Brain pericyte (primary cell): Measurements from ENCODE around the gene JPH3.

ENCODE experiments used
- DNase-seq: peaks from one replicate; pipeline ENCODE4 v3.0.0-alpha.2; 2012; ENCODE audit warnings: low read depth, low spot score

JPH3 gene

DNA sequence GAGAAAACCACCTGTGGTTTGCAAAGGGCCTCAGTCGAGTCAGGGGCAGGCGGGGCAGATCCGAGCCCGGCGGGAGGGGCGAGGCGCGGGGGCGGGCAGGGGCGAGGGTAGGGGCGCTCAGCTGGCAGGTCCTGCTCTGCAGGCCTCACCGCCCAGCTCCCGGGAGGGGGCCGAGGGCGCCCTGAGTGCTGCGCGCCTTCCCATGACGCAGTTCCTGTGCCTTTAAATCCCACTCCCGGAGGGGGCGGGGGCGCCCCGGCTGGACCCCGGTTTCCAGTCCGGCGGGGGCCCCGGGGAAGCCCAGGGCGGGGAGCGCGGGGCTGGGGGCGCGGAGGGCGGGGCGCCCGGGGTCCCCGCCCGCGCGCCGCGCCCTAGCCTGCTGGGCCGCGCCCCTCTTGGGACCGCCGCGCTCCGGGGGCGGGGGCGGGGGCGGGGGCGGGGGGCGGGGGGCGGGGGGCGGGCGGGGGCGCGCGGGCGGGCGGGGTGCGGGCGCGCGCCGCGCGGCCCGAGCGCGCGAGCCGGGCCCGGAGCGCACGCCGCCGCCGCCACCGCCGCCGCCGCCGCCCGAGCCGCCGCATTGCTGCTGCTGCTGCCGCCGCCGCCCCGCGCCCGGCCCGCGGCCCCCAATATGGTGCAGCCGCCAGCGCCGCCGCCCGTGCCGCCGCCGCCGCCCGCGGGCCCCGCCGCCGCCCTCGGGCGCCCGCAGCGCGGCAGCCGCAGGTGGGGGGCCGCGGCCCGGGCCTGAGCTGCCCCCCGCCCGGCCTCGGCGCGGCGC, at the start of gene JPH3:
TSS of gene JPH3 (plus strand) at position 508 of the 775 bp plus-strand sequence. CDS start 639 bp downstream, outside the sequence.
- DNase-seq, result no peak

DNA sequence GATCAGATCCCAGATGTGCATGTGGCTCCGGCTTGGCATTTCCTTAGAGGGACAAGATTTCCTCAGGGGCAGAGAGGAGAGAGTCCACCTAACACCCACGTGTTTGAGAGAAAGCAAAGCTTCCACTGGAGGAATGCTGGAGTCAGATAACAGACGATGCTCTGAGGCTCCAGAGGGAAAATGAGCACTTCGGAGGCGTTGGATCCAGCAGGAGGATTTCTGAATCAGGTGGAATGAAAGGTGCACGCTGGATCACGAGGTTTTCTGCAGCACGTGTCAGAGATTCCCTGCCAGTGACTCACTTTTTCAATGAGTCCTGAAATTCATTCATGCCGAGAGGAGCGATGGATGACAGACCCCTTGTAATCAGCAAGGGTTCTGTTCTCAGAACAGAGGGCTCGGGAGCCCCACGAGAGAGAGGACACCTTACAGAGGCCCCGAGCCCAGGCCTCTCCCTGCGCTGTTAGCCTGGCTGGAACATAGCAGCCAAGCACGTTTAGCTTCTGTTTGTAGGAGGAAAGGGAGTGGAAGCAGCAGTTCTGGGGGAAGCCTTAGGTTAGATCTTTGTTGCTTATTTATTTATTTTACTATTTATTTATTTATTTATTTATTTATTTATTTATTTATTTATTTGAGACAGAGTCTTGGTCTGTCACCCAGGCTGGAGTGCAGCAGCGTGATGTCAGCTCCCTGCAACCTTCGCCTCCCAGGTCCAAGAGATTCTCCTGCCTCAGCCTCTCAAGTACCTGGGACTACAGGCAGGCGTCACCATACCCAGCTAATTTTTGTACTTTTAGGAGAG, 49.3 kb upstream of the JPH3 start:
- no peak for DNase-seq

DNA sequence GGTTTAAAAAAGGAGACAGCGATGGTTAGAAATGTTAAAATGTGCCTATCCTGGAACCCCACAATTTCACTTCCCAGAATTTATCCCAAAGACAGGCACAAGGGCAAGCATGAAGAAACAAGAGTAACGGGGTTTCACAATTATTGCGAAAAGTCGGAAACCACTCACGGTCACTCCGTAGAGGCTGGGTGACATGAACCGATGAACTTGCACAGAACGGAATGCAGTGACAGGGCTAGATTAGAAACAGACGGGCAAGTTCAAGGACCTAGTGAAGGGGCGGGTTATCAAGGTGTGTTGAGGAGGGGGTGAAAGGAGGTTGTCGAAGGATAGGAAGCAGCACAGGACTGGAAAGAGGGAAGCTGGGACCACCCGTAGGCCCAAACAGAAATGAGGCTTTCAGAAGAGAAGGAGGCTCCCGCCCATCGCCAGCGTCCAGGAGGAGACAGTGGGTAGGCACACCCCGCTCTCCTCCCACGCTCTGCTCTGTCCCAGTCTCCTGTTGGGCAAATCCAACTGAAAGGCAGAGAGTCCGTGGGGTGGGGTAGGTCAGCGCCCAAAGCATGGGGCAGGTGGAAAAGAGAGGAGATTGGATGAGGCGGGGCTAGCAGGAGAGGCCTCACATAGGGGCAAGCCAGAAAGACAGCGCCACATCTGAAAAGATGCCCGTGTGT, 47.4 kb upstream of the JPH3 start:
- DNase-seq, result no peak

DNA sequence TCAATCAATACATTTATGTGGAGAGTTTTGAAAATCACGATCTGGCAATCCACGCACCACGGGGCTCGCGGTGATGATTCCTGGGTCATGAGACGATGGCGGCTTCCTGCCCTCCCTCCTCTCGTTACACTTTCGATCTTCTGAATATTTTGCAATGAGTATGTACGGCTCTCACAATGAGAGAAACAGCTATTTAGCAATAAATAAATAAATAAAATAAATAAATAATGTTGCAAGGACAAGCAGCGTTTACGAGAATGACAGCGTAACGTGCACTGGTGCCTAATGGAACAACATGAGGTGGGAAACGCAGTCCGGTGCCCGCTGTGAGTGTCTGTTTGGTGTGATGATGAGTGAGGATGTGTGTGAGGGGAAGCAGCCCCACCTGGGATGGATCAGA, 46.7 kb upstream of the JPH3 start:
- DNase-seq, result no peak

DNA sequence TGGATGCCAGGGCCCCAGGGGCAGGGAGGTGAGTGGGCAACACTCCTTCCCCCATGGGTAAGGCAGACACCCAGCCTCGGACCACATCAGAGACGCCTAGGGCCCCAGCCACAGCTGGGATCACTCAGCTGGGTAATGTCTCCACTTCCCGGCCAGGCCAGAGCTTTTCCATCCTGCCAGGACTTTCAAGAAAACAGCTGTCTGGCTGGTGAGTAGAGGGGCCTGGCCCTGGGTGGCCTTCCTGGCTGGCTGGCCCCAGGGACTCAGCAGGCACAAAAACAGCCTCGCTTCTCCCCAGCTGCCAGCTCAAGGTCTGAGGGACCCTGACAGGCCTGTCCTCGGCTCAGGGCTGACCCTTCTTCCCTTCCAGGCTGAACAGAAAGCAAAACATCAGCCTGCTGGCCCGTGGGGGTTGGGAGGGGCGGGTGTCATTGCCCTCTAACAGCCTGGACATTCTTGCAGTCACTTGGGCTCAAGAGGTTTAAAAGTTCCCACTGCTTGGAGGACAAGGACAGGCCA, 45.3 kb upstream of the JPH3 start:
- no peak for DNase-seq

DNA sequence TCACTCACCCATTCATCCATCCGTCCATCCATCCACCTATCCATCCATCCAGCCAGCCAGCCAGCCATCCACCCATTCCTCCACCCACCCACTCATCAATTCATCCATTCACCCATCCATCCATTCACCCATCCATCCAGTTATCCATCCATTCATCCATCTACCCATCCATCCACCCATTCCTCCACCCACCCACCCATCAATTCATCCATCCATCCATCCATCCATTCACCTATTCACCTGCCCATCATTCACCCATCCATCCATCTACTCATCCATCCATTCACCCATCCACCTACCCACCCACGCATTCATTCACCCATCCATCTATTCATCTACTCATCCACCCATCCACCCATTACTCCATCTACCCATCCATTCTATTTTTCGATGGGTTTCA, 43.6 kb upstream of the JPH3 start:
- no peak for DNase-seq

DNA sequence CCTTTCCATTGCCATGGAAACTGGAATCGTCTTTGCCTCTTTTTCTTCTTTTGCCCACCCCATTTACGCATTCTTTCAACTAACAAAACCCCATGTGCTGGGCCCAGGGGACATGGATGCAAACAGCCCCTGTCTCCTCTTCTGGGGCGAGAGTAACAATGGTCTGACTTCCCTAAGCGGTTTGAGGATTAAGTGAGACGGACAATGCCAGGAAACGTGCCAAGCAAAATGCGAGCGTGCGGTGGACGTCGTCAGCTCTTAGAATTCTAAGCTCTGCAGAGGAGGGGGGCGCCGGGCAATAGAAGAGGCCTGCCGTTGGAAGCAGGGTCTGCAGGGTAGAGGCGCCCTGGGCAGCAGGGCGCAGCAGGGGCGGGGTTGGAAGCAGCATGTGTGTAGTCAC, 42.4 kb upstream of the JPH3 start:
- no peak for DNase-seq

DNA sequence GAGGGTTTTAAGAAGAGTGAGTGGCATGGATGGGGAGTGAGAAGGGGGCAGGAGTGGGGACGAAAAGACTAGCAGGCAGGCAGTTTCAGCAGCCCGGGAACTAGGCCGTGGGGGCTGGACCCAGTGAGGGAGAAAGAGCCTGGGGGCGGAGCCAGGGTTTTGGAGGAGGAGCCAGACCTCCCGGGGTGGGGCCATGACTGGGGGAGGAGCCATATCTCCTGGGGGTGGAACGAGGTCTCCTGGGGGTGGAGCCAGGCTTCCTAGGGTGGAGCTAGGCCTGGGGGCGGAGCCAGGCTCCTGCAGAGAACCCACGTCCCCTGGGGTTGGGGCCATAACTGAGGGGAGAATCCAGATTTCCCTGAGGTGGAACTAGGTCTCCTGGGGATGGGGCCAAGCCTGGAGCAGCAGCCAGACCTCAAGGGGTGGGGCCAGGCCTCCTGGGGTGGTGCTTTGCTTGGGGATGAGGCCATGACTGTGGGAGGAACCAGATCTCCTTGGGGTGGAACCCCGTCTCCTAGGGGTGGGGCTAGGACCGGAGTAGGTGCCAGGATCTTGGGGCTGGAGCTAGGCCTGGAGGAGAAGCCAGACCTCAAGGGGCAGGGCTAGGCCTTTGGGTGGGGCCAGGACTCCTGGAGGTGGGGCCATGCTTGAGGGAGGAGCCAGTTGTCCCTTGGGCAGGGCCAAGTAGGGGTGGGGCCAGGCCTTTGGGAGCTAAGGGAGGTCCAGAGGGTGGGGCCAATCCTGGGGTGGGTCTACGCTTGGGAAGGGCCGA, 41.7 kb upstream of the JPH3 start:
- no peak for DNase-seq

DNA sequence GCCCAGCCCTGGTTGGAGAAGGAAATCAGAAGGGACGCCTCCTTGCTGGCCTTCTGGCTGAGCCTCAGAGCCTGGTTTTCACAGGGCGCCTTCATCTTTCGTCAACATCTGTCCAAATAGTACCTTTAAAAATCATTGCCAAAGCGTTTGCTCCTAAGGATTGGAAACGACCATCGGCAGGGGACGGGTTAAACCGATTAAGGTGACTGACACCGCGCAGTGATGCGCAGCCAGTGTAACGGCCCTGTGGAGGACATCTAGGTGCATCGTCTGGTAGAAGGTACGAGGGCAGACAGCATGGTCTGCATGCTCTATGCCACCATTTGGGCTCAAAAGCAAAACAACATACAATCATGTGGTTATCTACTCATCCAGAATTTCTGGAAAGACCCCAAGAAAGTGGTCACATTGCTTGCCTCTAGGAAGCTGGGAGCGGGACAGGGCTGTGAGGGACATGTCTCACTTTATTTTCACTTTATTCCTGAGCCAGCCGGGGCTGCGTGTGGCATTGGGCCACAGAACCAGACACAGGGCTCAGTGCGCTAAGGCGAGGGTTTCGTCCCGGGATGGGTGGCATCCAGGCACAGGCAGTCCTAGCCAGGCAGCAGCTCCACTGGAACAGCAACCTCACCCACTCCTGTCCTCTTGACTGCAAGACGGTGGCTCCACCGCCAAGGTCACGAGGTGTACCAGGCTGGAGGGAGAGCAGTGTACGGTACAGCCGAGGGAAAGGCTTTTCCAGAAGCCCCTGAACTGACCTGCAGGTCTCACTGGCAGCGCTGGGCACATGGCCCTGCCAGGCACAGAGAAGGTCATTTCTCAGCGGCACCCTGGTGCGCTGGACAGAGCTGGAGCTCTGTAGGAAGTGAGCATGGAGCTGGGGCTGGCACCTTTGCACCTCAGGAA, 40.9 kb upstream of the JPH3 start:
- no peak for DNase-seq

DNA sequence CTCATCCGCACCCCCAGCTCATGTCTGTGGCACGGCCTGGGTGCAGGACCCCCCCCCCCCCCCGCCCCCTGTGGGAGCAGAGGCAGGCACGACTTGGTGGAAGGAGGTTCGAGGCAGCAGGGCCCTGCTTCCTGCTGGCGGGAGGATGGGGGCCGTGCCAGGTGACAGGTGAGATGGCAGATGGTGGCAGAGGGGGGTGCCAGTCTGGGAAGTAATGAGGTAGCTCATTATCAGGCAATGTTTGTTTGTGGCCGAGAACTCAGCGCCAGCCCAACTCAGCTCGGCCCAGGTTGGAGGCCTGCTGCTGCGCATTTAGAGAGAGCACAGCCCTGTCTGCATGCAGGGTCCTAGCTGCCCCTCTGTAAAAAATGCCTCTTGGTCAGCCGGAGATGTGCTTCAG, 40.1 kb upstream of the JPH3 start:
- no peak for DNase-seq

DNA sequence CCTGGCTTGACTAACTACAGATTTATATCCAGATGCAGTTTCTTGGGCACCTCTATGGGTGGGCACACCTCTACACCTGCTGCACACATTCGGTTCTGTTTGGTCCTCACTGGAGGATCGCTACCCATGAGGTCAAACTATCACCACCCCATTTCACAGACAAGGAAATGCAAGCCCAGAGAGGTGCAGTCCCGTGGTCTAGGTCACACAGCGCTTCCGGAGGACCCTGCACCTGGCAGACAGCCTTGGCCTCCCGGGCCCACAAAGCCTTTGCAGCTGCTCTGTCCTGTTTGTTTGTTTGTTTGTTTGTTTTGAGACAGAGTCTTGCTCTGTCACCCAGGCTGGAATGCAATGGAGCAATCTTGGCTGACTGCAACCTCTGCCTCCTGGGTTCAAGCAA, 39.3 kb upstream of the JPH3 start:
- no peak for DNase-seq

DNA sequence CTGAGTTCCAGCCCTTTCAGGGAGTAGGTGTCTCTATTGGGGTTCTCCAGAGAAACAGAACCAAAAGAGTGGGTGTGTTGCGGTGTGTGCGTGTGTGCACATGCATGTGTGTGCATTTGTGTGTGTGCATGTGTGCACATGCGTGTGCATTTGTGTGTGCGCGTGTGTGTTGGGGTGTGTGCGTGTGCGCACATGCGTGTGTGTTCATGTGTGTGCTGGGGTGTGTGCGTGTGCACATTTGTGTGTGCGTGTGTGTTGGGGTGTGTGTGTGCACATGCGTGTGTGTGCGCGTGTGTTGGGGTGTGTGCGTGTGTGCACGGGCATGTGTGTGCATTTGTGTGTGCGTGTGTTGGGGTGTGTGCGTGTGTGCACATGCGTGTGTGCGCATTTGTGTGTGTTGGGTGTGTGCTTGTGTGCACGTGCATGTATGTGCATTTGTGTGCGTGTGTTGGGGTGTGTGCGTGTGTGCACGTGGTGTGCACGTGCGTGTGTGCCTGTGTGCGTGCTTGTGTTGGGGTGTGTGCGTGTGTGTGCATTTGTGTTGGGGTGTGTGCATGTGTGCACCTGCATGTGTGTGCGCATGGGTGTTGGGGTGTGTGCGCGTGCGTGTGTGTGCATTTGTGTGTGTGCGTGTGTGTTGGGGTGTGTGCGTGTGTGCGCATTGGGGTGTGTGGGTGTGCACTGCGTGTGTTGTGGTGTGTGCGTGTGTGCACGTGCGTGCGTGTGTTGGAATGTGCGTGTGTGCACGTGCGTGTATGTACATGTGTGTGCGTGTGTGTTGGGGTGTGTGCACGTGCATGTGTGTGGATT, 38.4 kb upstream of the JPH3 start:
- DNase-seq, result no peak

DNA sequence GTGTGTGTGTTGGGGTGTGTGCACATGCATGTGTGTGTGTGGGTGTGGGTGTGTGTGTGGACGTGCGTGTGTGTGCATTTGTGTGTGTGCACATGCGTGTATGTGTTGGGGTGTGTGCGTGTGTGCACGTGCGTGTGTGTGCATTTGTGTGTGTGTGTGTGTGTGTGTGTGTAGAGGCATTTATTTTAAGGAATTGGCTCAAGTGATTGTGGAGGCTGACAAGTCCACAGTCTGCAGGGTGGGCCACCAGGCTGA, 37.9 kb upstream of the JPH3 start:
- DNase-seq, result no peak

DNA sequence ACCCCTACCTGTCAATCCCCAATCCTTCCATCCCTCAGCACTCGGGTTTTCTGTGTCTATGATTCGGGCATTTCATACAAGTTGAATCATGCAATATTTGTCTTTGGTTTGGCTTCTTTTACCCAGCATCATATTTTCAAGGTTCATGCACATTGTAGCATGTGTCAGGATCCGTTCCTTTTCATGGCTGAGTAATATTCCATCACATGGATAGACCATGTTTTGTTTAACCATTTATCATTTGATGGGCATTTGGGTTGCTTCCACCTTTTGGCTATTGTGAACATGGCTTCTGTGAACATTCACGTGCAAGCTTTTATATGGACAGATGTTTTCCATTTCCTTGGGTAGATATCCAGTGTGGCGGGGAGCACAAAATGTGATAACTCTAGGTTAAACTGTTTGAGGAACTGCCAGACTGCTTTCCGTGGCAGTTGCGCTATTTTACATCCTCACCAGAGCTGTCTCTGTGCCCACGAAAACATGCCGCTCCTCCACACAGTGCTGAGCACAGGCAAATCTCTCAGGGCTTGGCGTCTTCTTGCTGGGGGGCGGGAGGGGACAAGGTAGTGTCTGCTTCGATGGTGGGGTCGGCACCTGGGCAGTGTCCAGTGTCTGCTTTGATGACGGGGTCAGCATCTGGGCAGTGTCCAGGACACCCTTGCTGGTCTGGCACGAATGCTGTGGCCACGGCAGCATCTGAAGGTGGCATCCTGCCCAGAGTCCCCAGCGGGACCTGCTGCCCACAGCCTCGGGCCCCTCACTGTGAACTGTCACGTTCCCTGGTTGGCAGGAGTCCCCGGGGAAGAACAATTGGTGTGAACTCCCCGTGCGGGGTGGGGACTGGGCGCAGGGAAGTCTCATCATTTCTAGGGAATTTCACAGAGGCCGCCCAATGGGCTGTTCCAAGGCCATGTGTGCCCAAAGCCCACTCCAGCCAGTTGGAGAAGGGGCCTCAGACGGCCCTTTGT, 32.4 kb upstream of the JPH3 start:
- no peak for DNase-seq

DNA sequence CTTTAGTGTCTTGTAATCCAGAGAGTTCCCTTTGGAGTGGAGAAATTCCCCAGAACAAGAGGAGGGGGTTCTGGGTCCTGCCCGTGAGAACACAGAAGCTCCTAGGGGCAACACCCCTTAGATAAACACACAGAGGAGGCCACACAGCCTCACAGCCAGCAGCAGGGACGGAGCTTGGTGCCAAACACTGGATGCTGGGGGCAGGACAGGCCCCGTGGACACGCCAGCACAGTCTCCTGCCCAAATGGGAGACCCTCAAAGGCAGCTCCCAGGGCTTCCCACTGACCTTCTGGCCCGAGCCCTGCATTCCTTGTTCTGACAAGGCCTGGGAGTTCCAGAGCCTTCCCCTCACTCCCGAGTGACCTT, 31.8 kb upstream of the JPH3 start:
- no peak for DNase-seq

DNA sequence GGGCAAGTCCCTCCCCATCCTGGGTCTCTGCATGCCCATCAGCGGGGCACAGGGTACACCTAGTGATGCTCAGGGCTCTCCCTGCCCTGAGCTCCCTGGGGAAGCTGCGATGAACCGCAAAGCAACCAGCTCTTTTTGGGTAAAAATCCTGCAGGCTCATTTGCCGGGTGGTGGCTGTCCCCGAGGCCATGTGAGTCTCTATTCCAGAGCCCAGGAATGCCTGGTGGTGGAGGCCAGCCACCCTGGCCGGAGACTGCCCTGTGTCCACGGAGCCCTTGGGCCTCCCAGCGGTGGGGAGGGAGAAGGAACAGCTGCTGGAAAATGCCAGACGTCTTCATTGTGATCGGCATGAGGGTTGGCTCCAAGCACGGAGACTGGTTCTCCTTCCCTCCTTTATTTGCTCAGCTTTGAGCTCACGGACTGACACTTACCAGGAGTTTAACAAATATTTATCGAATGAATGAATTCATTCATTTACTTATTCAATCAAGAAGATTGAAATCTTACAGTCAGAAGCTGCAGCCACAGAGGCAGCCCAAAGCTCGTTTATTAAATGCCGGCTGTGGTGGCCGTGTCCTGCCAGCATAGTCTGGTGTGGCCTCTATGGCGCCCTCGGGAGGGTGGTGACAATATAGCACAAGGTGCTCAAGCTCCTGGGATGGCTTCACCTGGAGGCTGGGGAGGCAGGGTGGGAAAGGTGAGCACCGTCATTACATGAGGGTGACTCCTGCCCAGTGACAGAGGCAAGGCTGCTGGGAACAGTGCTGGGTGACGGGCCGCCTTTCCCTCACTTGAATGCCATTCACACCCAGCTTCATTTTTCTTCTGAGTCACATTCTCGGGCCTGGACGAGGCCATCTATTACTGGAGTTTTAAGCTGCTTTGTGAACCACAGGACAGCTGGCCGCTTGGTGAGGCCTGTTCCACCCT, 31.1 kb upstream of the JPH3 start:
- no peak for DNase-seq

DNA sequence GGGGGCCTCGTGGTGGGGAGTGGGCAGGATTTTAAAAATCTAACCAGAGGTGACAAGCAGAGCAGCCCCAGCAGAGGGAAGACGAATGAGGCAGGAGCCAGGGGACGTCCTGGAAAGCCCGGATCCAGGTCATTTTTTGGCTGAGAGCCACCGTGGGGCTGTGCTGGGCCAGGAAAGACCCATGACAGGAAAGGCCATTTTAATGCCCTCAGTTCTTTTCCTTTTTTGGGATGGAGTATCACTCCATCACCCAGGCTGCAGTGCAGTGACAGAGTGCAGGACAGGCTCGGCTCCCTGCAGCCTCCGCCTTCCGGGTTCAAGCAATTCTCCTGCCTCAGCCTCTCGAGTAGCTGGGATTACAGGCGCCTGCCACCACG, 30.5 kb upstream of the JPH3 start:
- DNase-seq, result no peak

DNA sequence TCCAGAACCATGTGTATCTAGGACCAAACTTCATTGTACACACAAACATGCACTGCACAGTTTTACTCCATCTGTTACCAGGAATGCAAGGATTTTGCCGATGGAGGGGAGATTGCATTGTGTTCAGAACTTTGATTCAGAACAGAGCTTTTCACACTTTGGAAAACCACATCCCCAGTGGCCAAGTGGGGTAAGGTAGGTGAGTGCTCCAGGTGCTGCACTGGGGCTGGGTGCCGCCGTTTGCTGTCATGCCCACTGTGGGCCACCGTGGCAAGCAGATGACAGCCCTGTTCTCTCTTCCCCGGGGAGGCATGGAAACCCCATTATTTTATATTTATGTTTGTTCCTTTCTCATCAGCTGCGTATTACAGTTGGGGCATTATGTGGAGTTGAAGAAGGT, 29.3 kb upstream of the JPH3 start:
- DNase-seq, result no peak
